ENCODE data around the gene PDE6B.

The PDE6B gene

DNA sequence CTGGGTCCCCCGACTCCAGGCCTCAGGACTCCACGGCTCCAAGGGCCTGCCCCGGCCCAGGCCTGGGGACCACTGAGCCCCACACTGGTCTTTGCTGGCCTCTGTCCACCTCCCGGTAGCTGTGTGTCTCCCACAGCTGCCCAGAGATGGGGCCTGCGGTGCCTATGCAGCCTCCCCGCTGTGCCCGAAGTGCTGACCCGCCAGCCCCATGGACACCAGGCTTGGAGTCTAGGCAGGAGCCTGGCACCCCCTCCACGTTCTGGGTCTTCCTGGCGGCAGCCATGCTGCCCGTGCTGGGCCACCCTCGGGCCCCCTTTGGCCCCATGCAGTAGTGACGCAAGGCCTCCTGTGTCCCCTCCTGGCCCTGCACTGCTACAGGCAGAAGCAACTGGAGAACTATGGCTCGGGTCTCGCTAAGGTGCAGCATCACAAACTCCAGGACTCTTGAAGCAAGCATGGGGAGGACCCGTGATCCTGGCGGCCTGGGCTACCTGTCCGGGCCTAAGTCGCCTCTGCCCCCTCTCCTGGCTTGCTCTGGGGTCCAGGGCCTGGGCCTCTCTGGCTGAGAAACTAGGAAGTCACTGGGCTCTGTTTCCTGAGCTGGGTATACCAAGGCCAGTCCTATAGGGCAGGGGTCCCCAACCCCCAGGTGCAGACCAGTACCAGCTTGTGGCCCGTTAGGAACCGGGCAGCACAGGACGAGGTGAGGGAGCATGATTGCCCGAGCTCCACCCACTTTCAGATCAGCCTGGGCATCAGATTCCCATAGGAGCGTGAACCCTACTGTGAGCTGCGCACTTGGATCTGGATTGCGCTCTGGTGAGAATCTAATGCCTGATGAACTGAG, 49.9 kb downstream of the PDE6B start:
- no peak for DNase-seq

DNA sequence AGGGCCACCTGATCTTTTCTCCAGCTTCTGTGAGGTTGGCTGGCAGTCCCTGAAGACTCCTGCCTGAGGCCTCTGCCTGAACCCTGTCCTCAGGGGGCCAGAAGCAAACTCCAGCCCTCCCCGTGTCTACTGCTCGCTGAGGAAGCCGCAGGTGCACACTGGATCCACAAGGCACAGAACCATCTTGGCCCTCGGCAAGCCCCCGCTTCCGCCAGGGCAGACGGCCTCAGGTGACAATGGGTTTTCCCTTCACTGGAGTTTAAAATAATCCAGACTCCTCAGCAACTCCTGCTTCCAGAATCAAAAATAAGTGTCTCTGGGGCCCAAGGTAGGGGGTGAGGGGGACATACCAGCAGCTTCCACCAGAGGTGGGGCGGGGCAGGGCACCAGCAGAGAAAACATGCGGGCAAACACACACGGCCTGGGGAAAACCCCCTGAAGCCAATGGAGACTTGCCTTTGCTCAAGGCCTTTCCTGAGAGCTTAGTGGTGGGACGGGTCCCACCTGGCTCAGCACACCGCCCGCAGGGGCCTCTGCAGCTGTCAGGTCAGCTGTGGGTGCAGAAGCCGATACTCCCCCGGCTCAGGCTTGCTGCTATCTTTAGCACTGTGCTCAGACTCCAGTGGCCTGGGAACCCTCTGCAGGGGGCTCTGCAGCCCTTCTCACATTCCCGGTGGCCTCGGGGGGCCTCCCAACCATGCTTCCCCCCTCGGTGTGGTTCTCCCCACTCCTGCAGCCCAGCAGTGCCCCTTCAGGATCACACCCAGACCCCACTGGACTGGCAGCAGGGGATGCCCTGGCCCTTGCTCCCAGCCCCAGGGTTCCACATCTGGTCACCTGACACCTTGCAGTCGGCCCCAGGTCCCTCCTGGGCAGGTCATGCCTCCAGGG, 50.9 kb downstream of the PDE6B start:
- no peak for DNase-seq

DNA sequence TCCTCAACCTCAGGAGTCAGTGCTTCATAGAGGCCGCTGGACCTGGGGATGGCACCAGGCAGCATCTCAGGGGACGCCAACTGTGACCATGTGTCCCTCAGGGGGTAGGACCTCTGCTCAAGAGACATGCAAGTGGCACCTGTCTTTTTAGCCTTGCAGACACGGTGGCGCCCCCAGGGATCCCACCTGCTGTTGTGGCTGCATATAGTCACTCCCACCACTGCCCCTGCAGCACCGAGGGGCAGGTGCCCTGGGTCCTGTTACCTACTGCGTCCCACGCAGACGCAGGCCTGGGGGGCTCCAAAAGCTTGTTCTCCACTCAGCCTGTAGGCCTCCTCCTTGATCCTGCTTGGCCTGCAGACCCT, 51.5 kb downstream of the PDE6B start:
- DNase-seq: no peak

GRCh38 chr4:677431-678293, 52.3 kb downstream of the PDE6B start:
- no peak for DNase-seq

GRCh38 chr4:678331-679103, 53.1 kb downstream of the PDE6B start:
- DNase-seq: no peak

- DNase-seq: no peak
Measured at GRCh38 chr4:679104-679481, 53.7 kb downstream of the PDE6B start.

GRCh38 chr4:679629-680028, 54.3 kb downstream of the PDE6B start:
- no peak for DNase-seq

GRCh38 chr4:680091-680490, 54.7 kb downstream of the PDE6B start:
- DNase-seq: no peak

DNA sequence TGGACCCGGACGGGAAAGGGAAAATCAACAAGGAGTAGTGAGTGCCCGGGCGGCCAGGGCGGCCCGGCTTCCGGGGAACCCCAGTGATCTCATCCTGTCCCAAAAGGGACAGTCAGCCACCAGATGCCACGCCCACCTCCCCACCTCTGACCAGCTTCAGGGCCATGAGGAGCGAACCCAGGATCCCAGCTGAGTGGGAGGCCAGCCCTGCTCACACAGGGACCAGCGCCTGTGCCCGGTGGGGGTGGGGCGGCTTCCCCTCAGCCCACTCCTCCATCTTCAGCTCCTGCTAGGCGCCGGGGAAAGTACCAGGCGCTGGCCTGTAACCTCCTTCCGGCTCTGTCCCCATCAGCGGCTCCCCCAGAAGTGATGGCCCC, 55.2 kb downstream of the PDE6B start:
- peak; percentile 69 to 95 for DNase-seq

- DNase-seq: peak; percentile 19 to 37
Measured at GRCh38 chr4:680928-681645, 55.7 kb downstream of the PDE6B start.

- no peak for DNase-seq
Measured at GRCh38 chr4:681736-682451, 56.5 kb downstream of the PDE6B start.

DNA sequence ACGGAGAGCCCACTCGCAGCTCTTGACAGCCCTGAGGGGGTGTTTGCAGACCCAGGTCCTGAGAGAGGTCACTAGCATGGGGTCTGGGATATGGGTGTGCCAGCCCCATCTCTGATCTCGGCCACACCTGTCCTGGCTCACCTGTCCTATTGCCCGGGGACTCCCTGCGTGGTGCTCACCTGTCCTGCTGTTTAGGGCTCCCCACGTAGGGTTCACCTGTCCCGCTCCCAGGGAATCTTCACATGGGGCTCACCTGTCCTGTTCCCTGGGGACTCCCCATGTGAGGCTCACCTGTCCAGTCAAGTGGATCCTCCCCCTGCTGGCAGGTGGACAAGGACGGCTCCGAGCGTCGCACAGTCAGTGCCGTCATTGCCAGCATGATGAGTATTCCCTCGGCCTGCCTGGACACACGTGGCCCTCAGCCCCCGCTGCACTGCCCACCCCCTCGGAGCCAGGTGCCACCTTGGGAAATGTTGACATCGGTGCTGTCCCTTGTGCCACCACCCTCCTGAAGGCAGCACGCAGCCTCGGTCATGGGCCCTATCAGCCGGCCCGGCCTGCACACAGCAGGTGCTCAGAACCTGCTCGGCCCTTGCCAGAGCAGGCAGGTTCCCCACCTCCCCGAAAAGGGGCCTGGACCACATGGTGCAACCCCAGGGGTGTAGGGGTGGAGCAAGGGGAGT, 57.3 kb downstream of the PDE6B start:
- DNase-seq: no peak

- no peak for DNase-seq
Measured at GRCh38 chr4:683247-683897, 58.0 kb downstream of the PDE6B start.

GRCh38 chr4:683982-684622, 58.7 kb downstream of the PDE6B start:
- DNase-seq: peak; percentile 37 to 70

DNA sequence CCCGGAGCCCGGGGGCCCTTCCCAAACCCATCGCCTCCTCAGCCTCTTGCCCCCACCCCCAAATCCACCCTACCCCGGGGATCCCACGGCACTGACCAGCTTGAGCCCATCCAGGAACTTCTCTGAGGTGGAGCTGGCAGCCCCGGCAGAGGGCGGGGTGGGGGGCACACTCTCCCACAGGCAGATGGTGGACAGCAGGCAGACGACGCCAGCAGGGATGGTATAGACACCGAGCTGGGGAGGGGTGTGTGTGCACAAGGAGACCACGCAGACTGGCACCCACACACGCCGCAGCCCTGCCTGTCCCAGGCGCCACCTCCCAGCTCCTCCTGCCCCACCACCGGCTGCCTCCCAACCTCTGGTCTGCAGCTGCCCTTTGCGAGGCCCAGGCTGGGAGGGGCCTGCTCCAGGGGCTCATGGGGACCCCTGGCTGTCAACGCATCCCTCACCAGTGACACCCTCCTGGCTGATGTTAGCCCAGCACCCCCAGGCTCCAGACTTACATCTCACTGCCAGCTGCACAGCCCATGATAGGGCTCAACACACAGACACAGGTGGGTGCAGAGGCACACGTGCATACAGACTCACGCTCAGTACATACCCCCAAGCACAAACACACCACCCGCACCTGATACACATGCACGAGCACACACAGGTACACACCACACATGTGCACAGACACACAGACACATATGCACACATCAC, 59.4 kb downstream of the PDE6B start:
- DNase-seq: no peak

- DNase-seq: no peak
Measured at GRCh38 chr4:685679-686412, 60.5 kb downstream of the PDE6B start.

DNA sequence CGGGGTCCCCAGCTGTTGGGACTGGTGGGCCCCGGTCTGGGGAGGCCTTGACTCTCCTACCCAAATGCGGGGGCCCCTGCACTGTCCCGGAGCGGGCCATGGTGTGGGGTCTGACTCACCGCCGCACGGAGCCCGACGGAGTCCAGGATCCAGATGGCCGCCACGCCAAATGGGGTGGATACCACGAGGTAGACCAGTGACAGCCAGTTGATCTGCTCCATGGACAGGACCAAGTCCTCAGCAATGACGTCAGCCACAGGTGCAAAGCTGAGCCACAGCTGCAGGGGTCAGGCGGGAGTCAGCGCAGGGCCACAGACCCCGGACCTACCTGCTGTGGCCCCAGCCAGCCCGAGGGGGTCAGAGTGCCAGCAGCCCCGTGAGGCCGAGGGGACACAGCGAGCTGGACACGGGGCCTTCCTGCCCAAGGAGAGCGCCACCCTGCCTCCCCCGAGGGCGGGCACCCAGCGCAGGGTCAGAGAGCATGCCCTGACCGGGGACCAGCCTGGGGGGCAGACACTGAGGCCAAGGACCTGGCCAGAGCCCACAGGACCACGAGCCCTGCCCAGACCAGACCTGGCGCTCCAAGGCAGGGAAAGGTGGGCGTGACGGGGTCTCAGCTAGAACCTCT, 61.2 kb downstream of the PDE6B start:
- no peak for DNase-seq

Data from inflammatory macrophage treated with lipopolysaccharide for 1 hour (primary cell).